Keratinocyte (primary cell): ENCODE measurements around the gene FA2H. TPM values are rescaled to one million over a fixed set of nuclear protein-coding genes. Genes with fewer than 3 reads are reported as not detected.

ENCODE experiments used
- DNase-seq: peaks from one replicate; pipeline ENCODE4 v3.0.0-alpha.2; 2011; ENCODE audit warnings: low read depth, missing footprints, low spot score
- FAIRE-seq: peaks from 2 replicates; lab custom pipeline; 2011; peaks lifted over from hg19 to GRCh38; lab: Jason Lieb, UNC
- H2AFZ ChIP-seq: 2 replicates; pipeline ENCODE4 v1.6.0; 2012; ENCODE audit warnings: low read length, control low read depth, inconsistent platforms; ENCODE audit not compliant: control insufficient read depth
- H3K27ac ChIP-seq: 2 replicates; pipeline ENCODE4 v1.5.1; 2011; ENCODE audit warnings: low read length; ENCODE audit not compliant: control insufficient read depth, insufficient read depth
- H3K27me3 ChIP-seq: 3 replicates; pipeline ENCODE4 v1.6.0; 2011; ENCODE audit warnings: low read length; ENCODE audit not compliant: control insufficient read depth, insufficient read depth; ENCODE audit errors: extremely low read depth
- H3K36me3 ChIP-seq, 2 experiments: 2 replicates in 1 of 2; 3 replicates in 1 of 2; pipeline ENCODE4 v1.5.1; 2011; ENCODE audit warnings: low read length in 2 of 2, mild to moderate bottlenecking in 1 of 2; ENCODE audit not compliant: control insufficient read depth in 2 of 2, insufficient read depth in 2 of 2; ENCODE audit errors: extremely low read depth in 1 of 2
- H3K4me1 ChIP-seq: 3 replicates; pipeline ENCODE4 v1.5.1; 2011; ENCODE audit warnings: low read length; ENCODE audit not compliant: control insufficient read depth, insufficient read depth; ENCODE audit errors: extremely low read depth
- H3K4me2 ChIP-seq: 3 replicates; pipeline ENCODE4 v1.6.0; 2011; ENCODE audit warnings: low read depth, low read length; ENCODE audit not compliant: control insufficient read depth, insufficient read depth; ENCODE audit errors: extremely low read depth
- H3K4me3 ChIP-seq, 3 experiments: fragments of 200-600 bp in 1 of 3; sonication (generic) in 1 of 3; 2 replicates in 2 of 3; 3 replicates in 1 of 3; pipeline ENCODE4 v1.5.1; 2011 to 2016; ENCODE audit warnings: low read length in 3 of 3, mild to moderate bottlenecking in 3 of 3, control low read depth in 2 of 3, inconsistent platforms in 1 of 3, low read depth in 1 of 3, mixed read lengths in 1 of 3, mixed run types in 1 of 3, moderate library complexity in 1 of 3; ENCODE audit not compliant: control insufficient read depth in 2 of 3, insufficient read depth in 2 of 3; ENCODE audit errors: extremely low read depth in 1 of 3
- H3K79me2 ChIP-seq: 2 replicates; pipeline ENCODE4 v1.6.0; 2012; ENCODE audit warnings: low read length; ENCODE audit not compliant: control insufficient read depth, insufficient read depth
- H3K9ac ChIP-seq: 3 replicates; pipeline ENCODE4 v1.6.0; 2011; ENCODE audit warnings: low read length; ENCODE audit not compliant: control insufficient read depth, insufficient read depth; ENCODE audit errors: extremely low read depth
- H3K9me1 ChIP-seq: 3 replicates; pipeline ENCODE4 v1.6.0; 2011; ENCODE audit warnings: low read length; ENCODE audit not compliant: control insufficient read depth, insufficient read depth; ENCODE audit errors: extremely low read depth
- H3K9me3 ChIP-seq: 2 replicates; pipeline ENCODE4 v1.5.1; 2012; ENCODE audit warnings: low read depth, low read length; ENCODE audit not compliant: control insufficient read depth
- H4K20me1 ChIP-seq: 3 replicates; pipeline ENCODE4 v1.6.0; 2011; ENCODE audit warnings: low read length; ENCODE audit not compliant: control insufficient read depth, insufficient read depth; ENCODE audit errors: extremely low read depth
- CTCF ChIP-seq, 3 experiments: IDR thresholded peaks in 1 of 3; conservative IDR thresholded peaks in 1 of 3; optimal IDR thresholded peaks in 1 of 3; 2 replicates in 2 of 3; 3 replicates in 1 of 3; pipeline versions ENCODE3 to v1.5.1; 2011; ENCODE audit warnings: low read length in 3 of 3, mild to moderate bottlenecking in 3 of 3, moderate library complexity in 2 of 3, control low read depth in 1 of 3, inconsistent platforms in 1 of 3; ENCODE audit not compliant: insufficient read depth in 2 of 3; ENCODE audit errors: extremely low read depth in 1 of 3
- EZH2 ChIP-seq: IDR thresholded peaks from one replicate; pipeline ENCODE4 v1.6.1; 2012; ENCODE audit warnings: inconsistent platforms, mild to moderate bottlenecking, low read length, moderate library complexity
- dilution Hi-C: fragments of 300-500 bp; cut with MboI; formaldehyde crosslinking; loops from one replicate; pipeline ENCODE4 v1.7.0; 2020; ENCODE audit warnings: low sequenced_read_pairs; ENCODE audit not compliant: extremely low pct_ligation_motif_present
- polyA plus RNA-seq, 5 experiments: library from polyadenylated mRNA; depleted of rRNA in 3 of 5; stranded (reverse) in 3 of 5; stranded (forward) in 1 of 5; unstranded in 1 of 5; fragments of >200 nt; gene quantifications; 1 replicate in 1 of 5; 2 replicates in 3 of 5; 3 replicates in 1 of 5; pipeline versions ENCODE4 v1.2.1 to v1.2.3, GENCODE V29; 2011 to 2012; ENCODE audit warnings: missing spikeins in 2 of 5, low read depth in 1 of 5, low replicate concordance in 1 of 5

Gene FA2H
- polyA plus RNA-seq, 1 donor (not counting 4 experiments of a cell fraction or from before 2014, with no cell fraction given), result 0.16 TPM

GRCh38 chr16:74718140-74718539 is 56.5 kb downstream of the FA2H start:
- Histone ChIP-seq H3K9ac (no peak overlapping the region), H3K9me3 (no peaks in the 10 kb centered on the region), H3K4me3 (no peak overlapping the region), H4K20me1 (no peaks in the 10 kb centered on the region), H3K79me2 (no peaks in the 10 kb centered on the region), H3K9me1 (no peaks in the 10 kb centered on the region), H2AFZ (no peak overlapping the region), H3K27ac (no peak overlapping the region), H3K4me1 (no peaks in the 10 kb centered on the region), H3K4me2 (no peak overlapping the region), H3K36me3 (no peaks in the 10 kb centered on the region), H3K27me3 (no peaks in the 10 kb centered on the region)
- dilution Hi-C loops, result no loop called here
- no peak for TF ChIP-seq EZH2
- no peak for TF ChIP-seq CTCF (optimal IDR thresholded peaks at IDR 0.05 in 1 of 3, IDR thresholded peaks at IDR 0.05 in 1 of 3, conservative IDR thresholded peaks at IDR 0.05 in 1 of 3; ENCODE audit: extremely low read depth in 1 of 3, insufficient read depth in 2 of 3, low read length in 3 of 3)
- FAIRE-seq (no peak), DNase-seq (no peak)

GRCh38 chr16:74717367-74717766 is 57.3 kb downstream of the FA2H start:
- TF ChIP-seq CTCF (optimal IDR thresholded peaks at IDR 0.05 in 1 of 3, IDR thresholded peaks at IDR 0.05 in 1 of 3, conservative IDR thresholded peaks at IDR 0.05 in 1 of 3; ENCODE audit: extremely low read depth in 1 of 3, insufficient read depth in 2 of 3, low read length in 3 of 3) (no peak), EZH2 (no peak)
- dilution Hi-C loops, result no loop called here
- DNase-seq, result no peak
- Histone ChIP-seq H3K4me3 (no peak overlapping the region), H3K27ac (no peak overlapping the region), H3K9me3 (no peaks in the 10 kb centered on the region), H4K20me1 (no peaks in the 10 kb centered on the region), H3K79me2 (no peaks in the 10 kb centered on the region), H2AFZ (no peak overlapping the region), H3K9ac (no peak overlapping the region), H3K4me1 (no peaks in the 10 kb centered on the region), H3K27me3 (no peaks in the 10 kb centered on the region), H3K9me1 (no peaks in the 10 kb centered on the region), H3K4me2 (no peak overlapping the region), H3K36me3 (no peaks in the 10 kb centered on the region)
- no peak for FAIRE-seq
